Right cardiac atrium (tissue), 5 donors: Measurements from ENCODE around the gene NECAP2. TPM values are rescaled to one million over a fixed set of nuclear protein-coding genes. Genes with fewer than 3 reads are reported as not detected.
"Not testable (repeated sequence)": the region's sequence is repeated elsewhere in the genome, so short reads cannot be mapped to it uniquely, and the experiment has no call there.

Experiments
- ATAC-seq, 2 donors: fragments of 200-7000 bp; cut with Tn5 transposase; one replicate each; pipeline versions ENCODE4 v1.8.0 to v1.9.1; 2020; ENCODE audit warnings: moderate library complexity in 2 of 2, mild to moderate bottlenecking in 1 of 2
- DNase-seq, 3 donors: peaks; one replicate each; pipeline ENCODE4 v3.0.0-alpha.2; 2020
- H3K27ac ChIP-seq: one replicate; pipeline ENCODE4 v1.5.1; 2013; ENCODE audit warnings: mild to moderate bottlenecking, low read length, control low read depth, moderate library complexity
- H3K27me3 ChIP-seq: one replicate; pipeline ENCODE4 v1.6.1; 2013; ENCODE audit not compliant: control insufficient read depth, insufficient read depth
- H3K4me1 ChIP-seq: one replicate; pipeline ENCODE4 v1.6.1; 2013; ENCODE audit warnings: low read length; ENCODE audit not compliant: control insufficient read depth, insufficient read depth
- H3K4me3 ChIP-seq: one replicate; pipeline ENCODE4 v1.5.1; 2013; ENCODE audit warnings: low read length, control low read depth
- H3K9me3 ChIP-seq: one replicate; pipeline ENCODE4 v1.6.1; 2013; ENCODE audit warnings: low read length; ENCODE audit not compliant: control insufficient read depth
- WGBS: extraction: QIAGEN DNeasy Blood & Tissue Kit; methylation state at CpG from one replicate; pipeline ENCODE4 v1.1.7; 2013; 5-methylcytosine and 5-hydroxymethylcytosine counted together
- intact Hi-C, 4 donors: fragments of 100-400 bp; cut with DNase I; formaldehyde crosslinking; loops; one replicate each; pipeline versions ENCODE4 v1.11.0 to v1.14.0; 2022 to 2023
- polyA plus RNA-seq: library from polyadenylated mRNA; stranded (reverse); fragments of 200-250 nt; gene quantifications from one replicate; pipeline ENCODE4 v1.2.3, GENCODE V29; 2013
- total RNA-seq, 4 donors: library from RNA; stranded (reverse); fragmentation: NEBNext Ultra II Directional; extraction: Animal tissue kit (Norgen Biotek cat#: 25700); gene quantifications; one replicate each; pipeline ENCODE4 v1.2.1, GENCODE V29; 2021
- donor health status: healthy with polysubstance abuse.
- donor health status: DM: no; HTN: yes; CAD: no.
- donor health status: DM: no; HTN: no; CAD: no.
- donor health status: DM: no; HTN: yes; CAD: no; lungs with severe emphysema.
- donor health status: DM: yes; HTN: yes; CAD: no.

NECAP2 gene
- total and polyA plus RNA-seq, 5 donors: 14.1 to 19.0 (median 17.6) TPM

DNA sequence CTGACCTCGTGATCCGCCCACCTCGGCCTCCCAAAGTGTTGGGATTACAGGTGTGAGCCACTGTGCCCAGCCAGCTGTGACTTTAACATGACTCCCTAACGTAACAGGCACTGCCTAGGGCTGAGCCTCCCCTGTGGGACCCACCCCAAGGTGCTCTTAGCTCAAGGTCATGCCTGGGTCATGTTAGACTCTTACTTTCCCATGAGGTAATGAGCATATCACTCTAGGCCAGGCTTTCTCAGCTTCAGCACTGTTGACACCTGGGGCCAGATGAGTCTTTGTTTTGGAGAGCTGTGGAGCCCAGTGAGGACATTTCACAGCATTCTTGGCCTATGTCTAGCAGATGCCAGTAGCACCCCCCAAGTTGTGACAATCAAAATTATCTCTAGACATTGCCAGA is 4.5 kb downstream of the NECAP2 start:
- no peak for DNase-seq
- ATAC-seq: no peak
- peaks cover 8% of the 10 kb centered on the region for H3K4me1 ChIP-seq
- H3K4me3 ChIP-seq: no peak overlapping the region
- WGBS: 94% methylated on average over 4 of the region's 4 CpGs
- intact Hi-C loops: no loop called here
- no peaks in the 10 kb centered on the region for H3K27me3 ChIP-seq
- H3K9me3 ChIP-seq: no peaks in the 10 kb centered on the region
- no peak overlapping the region for H3K27ac ChIP-seq

DNA sequence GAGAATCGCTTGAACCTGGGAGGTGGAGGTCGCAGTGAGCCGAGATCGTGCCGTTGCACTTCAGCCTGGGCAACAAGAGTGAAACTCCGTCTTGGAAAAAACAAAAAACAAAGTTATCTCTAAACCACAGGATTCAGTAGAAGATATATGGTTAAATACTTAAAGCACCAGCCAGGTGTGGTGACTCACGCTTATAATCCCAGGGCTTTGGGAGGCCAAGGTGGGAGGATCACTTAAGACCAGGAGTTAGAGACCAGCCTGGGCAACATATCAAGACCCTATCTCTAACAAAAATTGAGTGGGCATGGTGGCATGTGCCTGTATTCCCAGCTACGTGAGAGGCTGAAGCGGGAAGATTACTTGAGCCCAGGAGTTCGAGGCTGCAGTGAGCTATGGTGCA is 5.6 kb downstream of the NECAP2 start:
- intact Hi-C loops: no loop called here
- WGBS: 96% methylated on average over 10 of the region's 10 CpGs
- Histone ChIP-seq H3K27me3 (no peaks in the 10 kb centered on the region), H3K4me1 (peaks cover 8% of the 10 kb centered on the region), H3K9me3 (no peaks in the 10 kb centered on the region), H3K4me3 (no peak overlapping the region), H3K27ac (no peak overlapping the region)
- DNase-seq: no peak
- no peak for ATAC-seq

GRCh38 chr1:16447641-16448040 is 7.1 kb downstream of the NECAP2 start:
- Histone ChIP-seq H3K4me1 (peaks cover 4% of the 10 kb centered on the region), H3K27ac (no peak overlapping the region), H3K4me3 (no peak overlapping the region), H3K27me3 (no peaks in the 10 kb centered on the region), H3K9me3 (no peaks in the 10 kb centered on the region)
- DNase-seq (no peak), ATAC-seq (no peak)
- intact Hi-C loops: no loop called here
- 95% methylated on average over 9 of the region's 9 CpGs for WGBS

- Histone ChIP-seq H3K27me3 (no peaks in the 10 kb centered on the region), H3K4me1 (peaks cover under 1% of the 10 kb centered on the region), H3K27ac (no peak overlapping the region), H3K4me3 (no peak overlapping the region), H3K9me3 (no peaks in the 10 kb centered on the region)
- no peak for DNase-seq
- no peak for ATAC-seq
- WGBS: 96% methylated on average over 4 of the region's 4 CpGs
- intact Hi-C loops: no loop called here
Observed at GRCh38 chr1:16449065-16449464, 8.5 kb downstream of the NECAP2 start.

DNA sequence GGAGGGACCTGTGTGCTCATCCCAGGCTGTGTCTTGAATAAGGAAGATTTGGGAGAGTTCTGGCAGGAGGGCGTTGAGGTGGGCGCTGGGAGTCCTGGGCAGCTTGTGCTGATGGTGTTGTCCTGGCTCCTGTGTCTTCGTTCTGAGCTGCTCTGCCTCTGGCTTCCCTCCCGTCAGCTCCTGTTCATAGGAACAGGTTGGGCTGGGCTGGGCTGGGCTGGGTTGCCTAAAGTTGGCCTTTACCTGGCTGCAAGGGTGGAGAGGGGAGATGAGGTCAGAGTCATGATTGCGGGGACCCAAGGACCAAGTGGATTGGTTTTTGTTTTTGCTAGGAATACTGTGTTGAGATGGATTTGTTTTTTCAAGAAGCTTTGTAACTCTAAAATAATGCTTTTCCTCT is 9.1 kb downstream of the NECAP2 start:
- H3K9me3 ChIP-seq: no peaks in the 10 kb centered on the region
- H3K27ac ChIP-seq: no peak overlapping the region
- WGBS: 89% methylated on average over 5 of the region's 5 CpGs
- intact Hi-C loops: no loop called here
- DNase-seq: no peak
- no peaks in the 10 kb centered on the region for H3K27me3 ChIP-seq
- H3K4me3 ChIP-seq: no peak overlapping the region
- no peak for ATAC-seq
- no peaks in the 10 kb centered on the region for H3K4me1 ChIP-seq

- H3K27ac ChIP-seq: no peak overlapping the region
- no peak overlapping the region for H3K4me3 ChIP-seq
- ATAC-seq: no peak
- H3K4me1 ChIP-seq: peaks cover 3% of the 10 kb centered on the region
- intact Hi-C loops: no loop called here
- 83% methylated on average over 6 of the region's 6 CpGs for WGBS
- no peak for DNase-seq
- no peaks in the 10 kb centered on the region for H3K9me3 ChIP-seq
- no peaks in the 10 kb centered on the region for H3K27me3 ChIP-seq
Observed at GRCh38 chr1:16450863-16451481, 10.4 kb downstream of the NECAP2 start.

DNA sequence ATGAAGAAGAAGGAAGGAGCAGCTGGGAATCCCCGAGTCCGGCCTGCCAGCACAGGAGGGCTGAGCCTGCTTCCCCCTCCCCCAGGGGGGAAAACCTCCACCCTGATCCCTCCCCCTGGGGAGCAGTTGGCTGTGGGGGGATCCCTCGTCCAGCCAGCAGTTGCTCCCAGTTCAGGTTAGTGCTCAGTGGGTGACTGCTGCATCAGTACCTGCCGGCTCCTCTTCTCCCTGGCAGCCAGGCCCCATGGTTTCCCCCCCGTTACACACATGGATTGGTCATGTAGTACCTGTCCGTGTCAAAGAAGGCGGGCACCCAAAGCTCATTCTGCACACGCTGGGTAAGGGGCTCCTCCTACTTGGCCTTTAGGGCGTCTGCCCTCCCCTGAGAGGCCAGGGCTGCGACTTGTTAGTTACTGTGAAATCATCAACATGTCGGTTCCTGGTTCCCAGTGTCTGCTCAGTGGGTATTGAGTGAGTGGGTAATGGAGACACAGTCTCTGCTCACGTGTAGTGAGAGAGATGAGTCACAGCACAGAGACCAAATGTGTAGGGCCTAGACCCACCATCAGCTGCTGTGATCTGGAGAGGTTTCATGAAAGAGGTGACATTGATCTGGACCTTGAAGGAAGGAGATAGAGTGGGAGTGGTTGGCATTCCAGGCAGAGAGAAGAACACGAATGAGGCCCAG is 11.5 kb downstream of the NECAP2 start:
- ATAC-seq (no peak), DNase-seq (no peak)
- intact Hi-C loops: no loop called here
- Histone ChIP-seq H3K4me3 (no peak overlapping the region), H3K9me3 (no peaks in the 10 kb centered on the region), H3K27me3 (no peaks in the 10 kb centered on the region), H3K4me1 (peaks cover 3% of the 10 kb centered on the region), H3K27ac (no peak overlapping the region)
- WGBS: 74% methylated on average over 13 of the region's 13 CpGs

- H3K27me3 ChIP-seq, H3K27ac ChIP-seq, H3K9me3 ChIP-seq, H3K4me3 ChIP-seq, H3K4me1 ChIP-seq, DNase-seq, intact Hi-C loops: not testable (repeated sequence)
- WGBS: 55% methylated on average over 3 of the region's 3 CpGs
- ATAC-seq: peak; percentile 16 to 44
Observed at GRCh38 chr1:16454909-16455308, 14.4 kb downstream of the NECAP2 start.

DNA sequence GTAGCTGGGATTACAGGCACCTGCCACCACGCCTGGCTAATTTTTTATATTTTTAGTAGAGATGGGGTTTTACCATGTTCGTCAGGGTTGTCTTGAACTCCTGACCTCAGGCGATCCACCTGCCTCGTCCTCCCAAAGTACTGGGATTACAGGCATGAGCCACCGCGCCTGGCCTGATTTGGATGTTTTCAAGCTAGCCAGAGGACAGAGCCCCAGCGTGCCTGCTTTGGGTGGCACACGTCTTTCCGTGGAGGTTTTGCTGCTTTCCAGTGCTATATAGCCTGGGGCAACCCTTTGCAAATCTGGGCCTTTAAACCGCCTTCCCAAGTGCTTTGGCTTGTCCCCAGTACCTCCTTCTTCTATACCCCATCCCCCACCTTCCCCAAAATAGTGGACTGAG is 15.6 kb downstream of the NECAP2 start:
- intact Hi-C loops, ATAC-seq, H3K27ac ChIP-seq, H3K4me3 ChIP-seq, H3K4me1 ChIP-seq, H3K27me3 ChIP-seq, H3K9me3 ChIP-seq, DNase-seq: not testable (repeated sequence)
- 90% methylated on average over 10 of the region's 10 CpGs for WGBS

GRCh38 chr1:16458831-16459230 is 18.3 kb downstream of the NECAP2 start:
- WGBS: 62% methylated on average over 6 of the region's 6 CpGs

DNA sequence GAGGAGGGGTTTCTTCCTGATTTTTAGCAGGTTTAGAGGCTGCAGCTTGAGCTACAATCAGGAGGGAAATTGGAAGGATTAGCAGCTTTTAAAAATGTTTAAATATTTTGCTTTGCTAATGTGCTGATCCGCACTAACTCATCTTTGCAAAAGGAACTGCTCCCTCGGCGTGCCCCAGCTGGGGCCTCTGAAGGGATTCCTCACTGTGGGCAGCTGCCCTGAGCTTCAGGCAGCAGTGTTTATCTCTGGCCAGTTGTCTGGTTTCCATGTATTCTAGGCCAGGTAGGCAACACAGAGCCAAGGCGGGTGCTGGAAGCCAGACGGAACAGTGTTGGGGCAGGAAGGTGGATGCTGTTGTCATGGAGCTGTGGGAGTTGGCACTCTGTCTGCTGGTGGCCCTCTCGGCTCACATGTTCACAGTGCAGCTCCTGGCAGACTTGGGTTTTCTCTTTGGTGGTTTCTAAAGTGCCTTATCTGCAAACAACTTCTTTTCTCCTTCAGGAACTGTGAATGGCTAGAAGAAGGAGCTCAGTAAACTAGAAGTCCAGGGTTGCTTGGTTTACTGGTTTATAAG is 18.9 kb downstream of the NECAP2 start:
- intact Hi-C loops: no loop called here
- Histone ChIP-seq H3K4me3 (no peak overlapping the region), H3K27me3 (no peaks in the 10 kb centered on the region), H3K4me1 (peaks cover 3% of the 10 kb centered on the region), H3K9me3 (no peaks in the 10 kb centered on the region), H3K27ac (no peak overlapping the region)
- 70% methylated on average over 6 of the region's 6 CpGs for WGBS
- ATAC-seq (peak in 1 of 2 donors; percentile 42), DNase-seq (no peak)

More at GRCh38 chr1:16458831-16459230, 18.3 kb downstream of the NECAP2 start:
- DNase-seq (no peak), ATAC-seq (no peak)
- peaks cover 3% of the 10 kb centered on the region for H3K4me1 ChIP-seq
- intact Hi-C loops: no loop called here
- no peak overlapping the region for H3K4me3 ChIP-seq
- no peaks in the 10 kb centered on the region for H3K27me3 ChIP-seq
- no peak overlapping the region for H3K27ac ChIP-seq
- no peaks in the 10 kb centered on the region for H3K9me3 ChIP-seq
